Activated naive CD4-positive, alpha-beta T cell treated with anti-CD3 and anti-CD28 coated beads, Interleukin-2, amount 50 U/mL, for 72 hours (primary cell): ENCODE measurements around the gene SIK2. TPM values are rescaled to one million over a fixed set of nuclear protein-coding genes. Genes with fewer than 3 reads are reported as not detected.

ENCODE experiments used
- ATAC-seq, 2 donors: fragments of 150-1000 bp; cut with Tn5 transposase; 2 replicates each; pipeline ENCODE4 v1.10.0; 2021; ENCODE audit warnings: mild to moderate bottlenecking in 2 of 2, moderate library complexity in 2 of 2
- DNase-seq, 2 donors: peaks; one replicate each; pipeline ENCODE4 v3.0.0; 2021 to 2022; ENCODE audit warnings: low spot score in 2 of 2
- H3K27ac Mint-ChIP-seq, 2 donors: one replicate each; pipeline ENCODE4 v1.8.0; 2022; ENCODE audit warnings: mild to moderate bottlenecking in 2 of 2, mixed read lengths in 2 of 2
- H3K36me3 Mint-ChIP-seq, 2 donors: one replicate each; pipeline ENCODE4 v1.8.0; 2022; ENCODE audit warnings: mixed read lengths in 2 of 2
- H3K9me3 Mint-ChIP-seq, 2 donors: one replicate each; pipeline ENCODE4 v1.8.0; 2022; ENCODE audit warnings: mixed read lengths in 2 of 2
- total RNA-seq, 2 donors: library from RNA; stranded (reverse); gene quantifications; one replicate each; pipeline ENCODE4 v1.2.3, GENCODE V29; 2022

Gene SIK2
- total RNA-seq, 2 donors from 2014 or later, result 2.9 to 6.1 TPM

DNA sequence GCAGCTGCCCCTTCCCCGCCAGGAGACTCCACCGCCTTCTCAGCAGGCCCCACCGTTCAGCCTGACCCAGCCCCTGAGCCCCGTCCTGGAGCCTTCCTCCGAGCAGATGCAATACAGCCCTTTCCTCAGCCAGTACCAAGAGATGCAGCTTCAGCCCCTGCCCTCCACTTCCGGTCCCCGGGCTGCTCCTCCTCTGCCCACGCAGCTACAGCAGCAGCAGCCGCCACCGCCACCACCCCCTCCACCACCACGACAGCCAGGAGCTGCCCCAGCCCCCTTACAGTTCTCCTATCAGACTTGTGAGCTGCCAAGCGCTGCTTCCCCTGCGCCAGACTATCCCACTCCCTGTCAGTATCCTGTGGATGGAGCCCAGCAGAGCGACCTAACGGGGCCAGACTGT lies 121.3 kb downstream of the SIK2 start:
- ATAC-seq (no peak), DNase-seq (no peak)
- no peaks in the 10 kb centered on the region for H3K36me3 Mint-ChIP-seq
- no peaks in the 10 kb centered on the region for H3K9me3 Mint-ChIP-seq
- peak overlapping the region in 1 of 2 donors; percentile 16 for H3K27ac Mint-ChIP-seq

DNA sequence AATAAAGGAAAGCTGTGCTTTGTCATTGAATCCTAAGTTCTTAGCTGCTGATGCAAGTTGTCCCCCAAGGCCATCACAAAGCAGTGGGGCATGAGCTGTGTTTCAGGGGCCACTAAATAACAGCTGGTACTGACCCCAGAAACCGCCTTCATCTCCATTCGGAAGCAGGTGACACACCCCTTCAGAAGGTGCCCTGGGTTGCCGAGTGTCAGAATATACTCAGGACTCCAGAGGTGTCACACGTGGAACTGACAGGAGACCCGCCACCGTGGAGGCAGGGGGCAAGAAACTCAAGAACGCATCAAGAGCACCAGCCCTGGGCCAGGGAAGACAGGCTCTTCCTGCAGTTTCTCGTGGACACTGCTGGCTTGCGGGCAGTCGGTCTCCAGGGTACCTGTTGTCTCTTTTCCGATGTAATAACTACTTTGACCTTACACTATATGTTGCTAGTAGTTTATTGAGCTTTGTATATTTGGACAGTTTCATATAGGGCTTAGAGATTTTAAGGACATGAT lies 122.4 kb downstream of the SIK2 start:
- Mint-ChIP-seq H3K27ac (no peak overlapping the region), H3K36me3 (no peaks in the 10 kb centered on the region), H3K9me3 (no peaks in the 10 kb centered on the region)
- ATAC-seq (no peak), DNase-seq (no peak)

DNA sequence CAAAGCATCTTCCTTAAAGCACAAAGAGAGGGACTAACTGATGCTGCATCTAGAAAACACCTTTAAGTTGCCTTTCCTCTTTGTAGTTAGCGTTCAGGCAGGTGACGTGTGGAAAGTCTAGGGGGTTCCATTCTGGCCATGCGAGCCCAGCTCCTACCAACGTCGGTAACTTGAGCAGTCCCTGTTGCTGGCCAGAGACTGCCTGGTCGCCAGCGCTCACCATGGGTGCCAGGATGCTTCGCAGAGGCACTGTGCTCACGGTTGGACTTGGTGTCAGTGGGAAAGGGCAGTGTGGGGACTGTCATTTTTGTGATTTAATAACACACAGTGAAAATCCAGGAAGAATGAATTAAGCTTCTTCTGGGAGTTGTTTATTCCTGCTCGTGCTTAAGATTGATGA lies 123.4 kb downstream of the SIK2 start:
- no peaks in the 10 kb centered on the region for H3K36me3 Mint-ChIP-seq
- no peaks in the 10 kb centered on the region for H3K9me3 Mint-ChIP-seq
- ATAC-seq, result no peak
- no peak for DNase-seq
- H3K27ac Mint-ChIP-seq, result no peak overlapping the region

DNA sequence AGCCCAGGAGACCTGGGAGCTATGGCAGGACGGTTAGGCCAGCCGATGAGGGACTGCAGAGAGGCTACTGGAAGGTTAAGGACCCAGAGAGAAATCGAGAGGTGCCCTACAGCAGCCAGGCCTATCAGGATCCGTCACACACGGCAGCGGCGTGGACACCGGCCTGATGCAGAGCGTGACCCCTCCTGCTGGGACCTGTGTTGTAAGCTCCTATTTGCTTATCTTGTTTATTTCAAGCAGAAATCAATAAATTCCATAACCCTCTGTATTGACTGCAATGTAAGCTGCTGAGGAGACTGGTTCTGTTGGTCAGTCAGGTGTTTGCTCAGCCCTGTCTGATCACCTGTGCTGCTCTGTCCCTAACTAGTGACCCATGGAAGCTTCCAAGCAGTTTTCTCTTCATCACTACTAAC lies 124.1 kb downstream of the SIK2 start:
- no peak for ATAC-seq
- no peaks in the 10 kb centered on the region for H3K36me3 Mint-ChIP-seq
- no peak overlapping the region for H3K27ac Mint-ChIP-seq

DNA sequence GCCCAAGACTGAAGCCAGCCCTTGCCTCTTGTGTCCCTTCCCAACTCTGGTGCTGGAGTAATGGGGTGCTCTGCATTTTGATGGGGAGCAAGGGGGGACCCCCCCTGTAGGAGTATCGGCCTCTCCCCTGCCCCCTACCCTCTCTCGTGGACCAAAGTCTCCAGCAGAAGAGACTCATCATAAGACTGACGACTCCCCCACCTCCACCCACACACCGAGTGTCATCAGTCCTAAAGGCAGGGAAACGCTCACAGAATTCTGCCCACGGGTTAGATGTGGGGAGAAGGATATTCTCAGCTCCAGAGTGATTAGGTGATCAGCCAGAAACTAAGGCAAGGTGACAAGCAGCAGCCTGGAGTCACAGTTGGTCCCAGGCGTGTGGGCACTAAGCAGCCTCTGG lies 125.2 kb downstream of the SIK2 start:
- no peak for DNase-seq
- no peak for ATAC-seq
- H3K9me3 Mint-ChIP-seq, result no peaks in the 10 kb centered on the region
- H3K36me3 Mint-ChIP-seq, result no peaks in the 10 kb centered on the region
- H3K27ac Mint-ChIP-seq, result no peak overlapping the region

More for the DNA sequence above, 124.1 kb downstream of the SIK2 start:
- H3K9me3 Mint-ChIP-seq, result no peaks in the 10 kb centered on the region
- no peak for DNase-seq

DNA sequence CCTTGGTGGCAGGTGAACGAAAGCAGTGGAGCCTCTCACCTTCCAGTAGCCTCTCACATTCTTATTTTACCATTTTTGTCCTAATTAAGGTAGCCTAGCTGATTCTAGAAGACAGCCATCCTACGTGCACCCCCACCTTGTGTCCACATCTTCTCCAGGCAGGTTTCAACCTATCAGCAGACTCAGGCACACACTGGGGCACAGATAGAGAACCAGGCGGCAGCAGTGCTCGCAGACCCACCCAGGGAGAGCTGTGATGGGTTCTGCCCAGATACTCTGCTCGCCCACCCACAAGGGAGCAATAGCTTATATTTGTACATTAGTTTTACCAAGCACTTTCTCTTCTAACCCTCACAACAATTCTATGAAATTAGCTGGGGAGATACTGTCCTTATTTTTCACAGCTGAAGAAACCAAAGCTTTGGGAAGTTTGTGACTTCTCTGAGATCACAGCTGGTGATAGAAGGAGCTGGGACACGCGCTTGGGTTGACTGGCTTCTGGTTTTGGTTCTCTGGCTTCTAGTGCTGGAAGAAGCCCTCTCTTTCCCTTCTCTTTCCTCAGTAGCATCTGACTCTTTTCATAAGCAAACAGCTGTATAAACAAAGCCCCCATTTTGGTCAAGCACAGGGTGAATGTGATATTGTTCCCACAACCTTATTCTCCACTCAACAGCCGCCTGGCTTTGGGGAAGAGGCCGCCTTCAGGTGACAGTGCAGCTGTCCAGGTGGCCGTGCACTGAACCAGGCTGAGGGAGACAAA lies 127.0 kb downstream of the SIK2 start:
- Mint-ChIP-seq H3K36me3 (no peaks in the 10 kb centered on the region), H3K9me3 (no peaks in the 10 kb centered on the region), H3K27ac (peak overlapping the region in 1 of 2 donors; percentile 68)
- no peak for ATAC-seq
- DNase-seq, result no peak

DNA sequence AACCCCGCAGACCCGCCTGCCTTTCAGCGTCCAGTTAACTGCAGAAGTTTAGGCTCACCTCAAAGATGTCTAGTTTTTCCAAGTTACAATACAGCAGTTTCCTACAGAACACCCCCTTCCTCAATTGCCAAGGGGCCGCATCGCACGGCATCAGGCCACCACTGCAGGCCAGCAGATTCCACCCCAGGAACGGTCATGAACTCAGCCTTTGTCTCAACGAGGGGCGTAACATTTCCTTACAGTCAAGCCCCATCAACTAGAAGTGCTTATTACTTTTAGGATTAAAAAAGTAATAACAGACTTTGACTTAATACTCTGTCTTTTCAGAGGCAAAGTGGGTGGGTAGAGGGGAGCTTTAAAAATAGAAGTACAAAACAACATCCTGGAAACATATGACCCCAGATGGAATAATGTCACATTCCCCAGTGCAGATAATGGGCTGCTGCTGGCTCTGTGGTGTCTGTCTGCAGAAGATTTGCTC lies 127.6 kb downstream of the SIK2 start:
- ATAC-seq (no peak), DNase-seq (no peak)
- H3K9me3 Mint-ChIP-seq, result no peaks in the 10 kb centered on the region
- H3K36me3 Mint-ChIP-seq, result no peaks in the 10 kb centered on the region
- no peak overlapping the region for H3K27ac Mint-ChIP-seq

DNA sequence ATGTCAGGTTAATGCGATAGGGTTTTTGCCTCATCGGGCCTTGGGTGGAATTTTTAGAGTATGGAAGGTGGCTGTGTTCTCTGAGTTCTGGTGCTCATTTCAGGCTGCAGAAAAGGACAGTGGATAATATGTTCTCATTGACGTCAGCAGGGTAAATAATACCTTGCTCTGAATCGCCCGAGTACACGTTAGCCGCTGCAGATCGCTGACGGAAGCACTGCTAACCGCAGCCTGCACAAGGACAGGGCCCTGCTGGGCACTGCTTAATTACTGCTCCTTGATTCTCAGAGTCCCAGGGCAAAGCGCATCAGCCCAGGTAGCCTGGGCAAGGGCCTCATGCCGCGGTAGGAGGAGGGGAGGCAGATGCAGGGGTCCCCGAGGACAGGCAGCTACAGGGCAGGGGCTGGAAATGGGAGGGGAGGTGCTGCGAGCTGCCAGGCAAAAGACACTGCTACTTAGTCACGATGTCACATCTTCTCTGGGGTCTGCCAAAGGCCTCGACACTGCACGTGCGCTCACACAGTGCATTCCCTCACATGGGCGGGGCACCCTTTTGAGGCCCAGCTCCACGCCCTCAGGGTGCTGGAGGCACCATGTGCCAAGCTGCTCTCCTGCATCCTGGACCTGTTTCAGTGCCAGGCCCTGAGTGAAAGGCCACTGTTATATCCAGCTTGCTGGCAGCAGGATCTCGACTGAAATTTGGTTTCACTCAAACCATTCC lies 128.8 kb downstream of the SIK2 start:
- H3K27ac Mint-ChIP-seq, result no peak overlapping the region
- DNase-seq (no peak), ATAC-seq (no peak)
- no peaks in the 10 kb centered on the region for H3K36me3 Mint-ChIP-seq
- H3K9me3 Mint-ChIP-seq, result no peaks in the 10 kb centered on the region

DNA sequence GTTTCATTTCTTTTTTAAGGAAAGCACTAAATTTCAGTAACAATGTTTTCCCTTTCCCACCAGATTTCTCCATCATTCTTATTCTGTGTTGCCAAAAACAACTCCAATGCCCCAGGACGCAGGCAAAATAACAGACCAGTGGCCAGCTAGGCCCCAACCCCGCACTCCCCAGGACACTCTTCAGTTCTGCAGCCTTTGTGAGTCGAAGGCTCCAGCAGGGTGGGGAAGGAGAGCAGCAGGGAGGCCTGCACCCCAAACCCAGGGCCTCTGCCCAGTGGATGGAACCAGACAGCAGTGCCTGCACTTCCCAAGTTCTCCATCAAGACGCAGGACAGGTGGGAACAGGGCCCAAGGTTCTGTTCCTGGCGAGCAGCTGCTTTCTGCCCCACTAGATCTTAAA lies 129.6 kb downstream of the SIK2 start:
- ATAC-seq (no peak), DNase-seq (no peak)
- Mint-ChIP-seq H3K9me3 (no peaks in the 10 kb centered on the region), H3K27ac (no peak overlapping the region), H3K36me3 (no peaks in the 10 kb centered on the region)

DNA sequence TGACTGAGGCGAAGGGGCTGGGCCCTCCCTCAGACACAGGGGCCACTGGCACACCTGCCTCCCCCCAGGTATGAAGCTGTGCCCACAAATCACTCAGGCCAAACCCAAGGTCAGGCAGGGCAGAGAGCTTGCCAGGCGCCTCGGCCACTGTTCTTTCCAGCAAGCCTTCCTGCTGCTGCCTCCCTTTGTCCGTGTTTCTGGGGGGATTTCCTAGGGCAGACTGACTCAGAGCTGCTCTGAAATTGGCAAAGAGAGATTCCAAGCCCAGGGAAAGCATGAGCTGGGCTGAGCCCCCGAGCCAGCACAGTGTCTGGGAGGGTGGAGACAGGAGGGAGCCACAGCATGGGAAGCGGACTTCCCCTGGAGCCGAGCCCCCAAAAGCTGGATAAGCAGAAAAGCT lies 130.8 kb downstream of the SIK2 start:
- H3K36me3 Mint-ChIP-seq, result no peaks in the 10 kb centered on the region
- no peaks in the 10 kb centered on the region for H3K9me3 Mint-ChIP-seq
- DNase-seq (no peak), ATAC-seq (no peak)
- peak overlapping the region; percentile 44 to 60 for H3K27ac Mint-ChIP-seq

DNA sequence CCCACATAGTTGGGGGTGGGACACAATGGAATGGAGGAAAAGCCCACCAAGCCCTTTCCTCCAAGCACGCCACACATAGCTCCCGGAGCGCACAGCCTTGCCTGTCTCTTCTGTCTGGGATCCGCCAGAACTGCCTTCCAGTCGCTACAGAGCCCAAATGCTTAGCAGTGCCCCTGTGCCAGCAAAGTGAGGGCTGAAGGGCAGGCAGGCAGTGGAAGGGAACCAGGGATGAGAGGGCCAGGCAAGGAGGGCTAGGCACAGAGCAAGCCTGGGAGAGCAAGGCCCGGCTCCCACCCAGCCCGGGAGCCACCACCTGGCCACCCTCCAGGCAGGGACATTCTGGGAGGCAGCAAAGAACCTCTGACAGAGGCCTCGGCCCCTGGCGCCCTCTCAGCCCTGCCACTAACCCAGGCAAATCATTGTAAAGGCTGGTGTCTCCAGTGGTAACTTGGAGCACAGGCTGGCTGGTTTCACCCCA lies 131.4 kb downstream of the SIK2 start:
- Mint-ChIP-seq H3K9me3 (no peaks in the 10 kb centered on the region), H3K27ac (no peak overlapping the region), H3K36me3 (no peaks in the 10 kb centered on the region)
- no peak for DNase-seq
- peak in 1 of 2 donors; percentile 14 for ATAC-seq

DNA sequence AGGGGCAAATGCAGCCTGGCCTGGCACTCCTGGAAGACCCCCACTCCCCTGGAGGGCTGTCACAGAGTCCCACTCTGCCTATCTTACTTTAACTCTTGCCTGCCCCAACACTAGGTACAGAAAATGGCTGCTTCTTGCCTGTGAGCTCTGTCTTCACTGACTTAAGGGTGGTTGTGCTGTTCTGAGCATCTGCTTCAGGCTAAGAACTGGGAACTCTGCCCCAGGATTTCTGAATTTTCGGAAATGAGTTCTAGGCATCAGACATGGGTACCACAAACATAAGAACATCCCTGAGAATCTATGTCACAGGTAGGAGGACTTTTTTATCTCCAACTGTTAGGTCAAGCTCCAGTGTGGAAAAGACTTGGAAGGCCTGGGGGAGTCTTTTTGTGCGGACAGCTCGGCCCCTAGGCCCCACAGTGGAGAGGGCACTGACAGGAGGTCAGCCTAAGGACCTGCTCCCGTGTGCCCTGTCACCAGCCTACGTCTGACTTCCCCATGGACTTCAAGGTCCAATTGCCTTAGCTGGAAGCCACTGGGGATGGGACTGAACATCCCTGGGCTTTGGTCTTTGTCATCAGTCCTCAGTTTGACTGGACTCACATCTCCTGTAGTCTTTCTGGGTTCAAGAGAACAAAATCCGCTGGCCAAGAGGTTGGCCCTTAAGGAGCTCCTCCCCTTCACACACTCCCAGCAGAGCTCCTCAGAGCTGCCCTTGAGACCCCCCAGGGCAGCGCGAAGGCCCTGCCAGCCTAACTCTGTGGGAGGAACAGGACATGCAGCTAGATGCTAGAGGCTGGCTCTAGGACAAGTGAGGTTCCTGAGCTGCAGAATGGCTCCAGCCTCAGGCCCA lies 132.1 kb downstream of the SIK2 start:
- peak in 1 of 2 donors; percentile 10 for ATAC-seq
- peak overlapping the region; percentile 79 to 85 for H3K27ac Mint-ChIP-seq
- DNase-seq, result no peak
- H3K36me3 Mint-ChIP-seq, result no peaks in the 10 kb centered on the region
- no peaks in the 10 kb centered on the region for H3K9me3 Mint-ChIP-seq

DNA sequence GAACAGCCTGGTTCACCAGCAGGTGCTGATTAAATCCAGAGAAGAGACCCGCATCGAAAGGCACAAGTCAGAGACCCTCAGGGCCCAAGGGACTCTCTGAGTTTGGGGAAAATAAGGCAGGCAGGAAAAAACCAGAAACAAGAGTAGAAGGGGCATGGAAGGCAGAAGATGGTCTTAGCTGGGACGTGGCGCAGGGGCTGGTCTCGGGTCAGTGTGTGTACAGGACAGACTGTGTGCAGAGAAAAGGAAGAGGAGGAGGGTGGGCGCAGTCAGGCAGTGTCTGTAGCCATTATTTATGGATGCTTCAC lies 132.7 kb downstream of the SIK2 start:
- Mint-ChIP-seq H3K9me3 (no peaks in the 10 kb centered on the region), H3K36me3 (no peaks in the 10 kb centered on the region), H3K27ac (peak overlapping the region; percentile 79 to 85)
- ATAC-seq (no peak), DNase-seq (no peak)

DNA sequence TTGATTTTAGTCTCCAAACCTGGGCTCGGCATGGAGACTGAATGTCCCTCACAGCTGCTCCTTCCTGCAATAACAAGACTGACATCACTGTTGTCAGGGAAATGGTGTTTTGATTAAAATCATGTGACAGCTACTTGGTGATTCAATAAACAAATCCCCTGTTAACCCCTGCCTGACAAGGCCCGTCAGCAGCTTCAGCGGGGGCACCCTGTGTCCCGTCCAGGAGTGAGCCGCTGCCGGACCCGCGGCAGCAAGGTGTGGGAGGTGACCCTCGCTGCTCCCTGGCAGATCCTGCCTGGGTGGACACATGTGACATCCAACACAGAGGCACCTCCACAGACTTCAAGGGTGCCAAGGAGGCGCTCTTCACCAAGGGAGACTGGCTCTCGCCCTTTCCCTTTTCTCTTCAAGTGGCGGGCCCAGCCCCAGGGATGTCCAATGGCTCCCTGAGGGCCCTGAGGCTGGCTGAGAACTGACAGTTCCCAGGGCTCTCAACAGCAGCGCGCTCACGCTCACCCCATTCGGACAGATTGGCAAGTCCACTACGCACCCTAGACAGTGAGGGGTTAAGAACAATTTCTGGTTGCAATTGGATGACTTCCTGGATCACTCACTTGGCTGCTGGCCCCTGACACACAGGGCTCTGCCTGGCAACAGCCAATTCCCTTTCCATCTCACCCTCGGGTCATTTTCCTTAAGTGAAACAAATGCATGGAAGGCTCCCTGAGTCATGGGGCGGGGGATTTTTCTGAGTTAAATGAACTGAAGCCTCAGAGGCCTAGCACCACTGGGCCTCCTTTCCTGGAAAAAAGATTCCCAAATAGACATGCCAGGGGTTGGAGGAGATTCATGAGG lies 133.2 kb downstream of the SIK2 start:
- no peak for ATAC-seq
- DNase-seq, result no peak
- Mint-ChIP-seq H3K27ac (peak overlapping the region; percentile 36 to 79), H3K9me3 (no peaks in the 10 kb centered on the region), H3K36me3 (peaks cover 0 to under 1% of the 10 kb centered on the region in 2 donors)

DNA sequence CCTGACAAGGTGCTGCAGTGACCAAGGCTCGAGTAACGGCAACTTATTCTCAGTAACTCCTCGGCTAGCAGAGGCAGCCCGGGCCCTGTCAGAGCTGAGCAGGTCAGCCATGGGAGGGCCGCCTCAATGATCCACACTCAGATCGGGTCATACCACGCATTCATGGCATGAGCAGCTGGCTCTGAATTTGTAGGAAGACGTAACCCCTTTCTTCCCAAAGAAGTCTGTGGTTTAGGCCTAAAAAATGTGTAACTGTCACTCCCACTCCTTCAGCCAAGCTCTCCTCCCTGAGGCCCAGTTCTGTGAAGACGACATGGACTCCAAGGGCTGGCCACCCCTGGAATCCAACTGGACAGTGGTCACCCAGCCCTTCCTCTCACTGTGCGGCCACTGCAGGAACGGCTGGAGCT lies 133.9 kb downstream of the SIK2 start:
- H3K27ac Mint-ChIP-seq, result peak overlapping the region; percentile 36 to 79
- DNase-seq (no peak), ATAC-seq (no peak)
- no peaks in the 10 kb centered on the region for H3K9me3 Mint-ChIP-seq
- H3K36me3 Mint-ChIP-seq, result peaks cover 4 to 6% of the 10 kb centered on the region in 2 donors
